Suppressor macrophage treated with lipopolysaccharide for 4 hours (primary cell): Measurements from ENCODE around the gene BRD4.

Experiments
- DNase-seq: peaks from one replicate; pipeline ENCODE4 v3.0.0-alpha.2; 2020

The BRD4 gene

GRCh38 chr19:15288146-15288963, 44.0 kb downstream of the BRD4 start:
- DNase-seq, result peak; percentile 14

GRCh38 chr19:15287496-15287895, 44.8 kb downstream of the BRD4 start:
- DNase-seq, result no peak

DNA sequence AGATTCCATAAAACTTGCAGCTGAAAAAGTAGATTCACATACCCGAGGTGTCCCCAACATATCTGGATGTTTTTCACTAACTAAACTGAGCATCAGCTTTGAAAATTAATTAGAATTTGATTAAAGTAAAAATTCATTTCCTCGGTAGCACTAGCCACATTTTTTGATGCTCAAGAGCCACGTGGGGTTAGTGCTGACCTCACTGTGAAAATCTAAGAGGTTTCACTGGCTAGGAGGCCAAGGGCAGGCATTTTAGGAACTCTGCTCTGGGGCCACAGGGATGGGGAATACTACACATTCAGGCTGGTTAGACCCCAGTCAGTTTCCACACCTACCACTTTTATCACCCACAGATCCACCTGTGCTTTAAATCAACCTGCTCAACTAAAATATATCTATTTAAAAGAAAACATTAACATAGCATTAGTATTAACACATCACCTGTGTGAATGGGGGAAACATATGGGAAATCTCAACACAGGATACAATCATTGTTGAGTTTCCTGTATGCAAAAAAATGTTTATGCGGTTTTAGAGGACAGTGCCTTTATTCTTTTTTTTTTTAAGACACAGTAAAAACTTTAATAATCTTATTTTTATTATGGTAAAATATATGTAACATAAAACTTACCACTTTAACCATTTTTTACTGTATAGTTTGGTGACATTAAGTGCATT, 45.5 kb downstream of the BRD4 start:
- DNase-seq, result no peak

DNA sequence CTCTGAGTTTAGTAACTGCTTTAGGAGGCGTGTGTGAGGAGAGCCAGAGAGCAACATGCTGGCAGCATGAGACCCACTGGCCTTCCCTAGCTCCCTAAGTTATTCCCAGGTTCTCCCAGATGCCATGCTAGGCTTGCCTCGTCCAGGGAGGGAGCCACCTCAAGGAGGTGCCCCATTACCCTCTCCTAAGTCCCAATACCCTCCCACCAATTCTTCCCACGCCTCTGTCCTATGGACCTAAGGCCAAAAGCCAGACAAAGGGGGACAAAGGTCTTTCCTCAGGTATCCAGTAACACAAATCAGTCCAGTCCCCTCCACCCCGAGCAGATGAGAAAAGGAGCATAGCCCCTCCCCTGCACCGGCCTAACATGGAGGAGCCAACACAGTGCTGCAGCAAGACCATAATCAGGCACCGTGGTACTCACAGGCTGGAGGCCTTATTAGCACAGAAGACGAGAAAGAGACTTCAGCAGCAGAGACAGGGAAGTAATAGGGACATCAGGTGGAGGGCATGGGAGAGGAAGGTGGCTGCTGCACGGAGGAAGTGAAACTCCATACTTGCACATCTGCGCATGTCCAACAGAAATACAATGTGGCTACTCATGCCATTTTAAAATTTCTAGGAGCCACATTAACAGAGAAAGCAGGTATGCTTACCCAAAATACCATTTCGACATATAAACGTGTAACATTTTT, 46.3 kb downstream of the BRD4 start:
- peak; percentile 33 for DNase-seq

- no peak for DNase-seq
Measured at GRCh38 chr19:15284896-15285295, 47.4 kb downstream of the BRD4 start.

GRCh38 chr19:15284091-15284490, 48.2 kb downstream of the BRD4 start:
- no peak for DNase-seq

DNA sequence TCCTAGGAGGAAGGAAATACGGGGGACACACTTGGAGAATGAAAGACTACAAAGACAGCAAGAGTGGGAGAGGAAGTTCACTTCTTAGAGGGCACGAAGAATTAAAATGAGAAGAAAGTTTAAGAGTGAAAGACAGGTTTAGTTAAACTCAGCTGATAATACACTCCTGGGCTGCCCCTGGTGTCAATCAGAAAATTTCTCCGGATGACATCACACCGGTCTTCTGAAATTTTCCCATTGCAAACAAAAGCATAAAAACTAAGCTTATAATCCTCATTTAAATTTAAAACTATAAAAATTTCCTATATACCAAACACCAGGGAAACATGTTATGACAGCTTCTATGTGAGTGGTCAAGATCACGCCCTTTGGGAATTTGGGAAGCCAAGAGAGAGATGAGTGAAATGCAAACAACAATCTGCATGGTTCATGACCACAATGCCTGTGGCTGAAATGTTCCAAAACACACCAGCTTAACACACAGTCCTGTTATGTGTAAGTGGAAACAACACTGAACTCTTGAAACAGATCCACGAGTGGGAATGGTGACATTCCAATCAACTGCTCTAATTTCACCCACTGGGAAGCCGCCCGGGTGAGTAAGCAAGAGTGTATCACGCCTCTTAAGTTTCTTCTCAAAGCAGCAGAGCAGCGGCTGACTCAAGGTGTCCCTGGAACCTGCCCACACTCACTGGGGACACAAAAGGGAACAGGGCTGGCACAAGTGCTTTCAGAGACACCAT, 49.0 kb downstream of the BRD4 start:
- DNase-seq, result peak; percentile 41

- DNase-seq, result no peak
Measured at GRCh38 chr19:15282311-15282705, 50.0 kb downstream of the BRD4 start.

GRCh38 chr19:15280915-15281683, 51.2 kb downstream of the BRD4 start:
- DNase-seq, result peak; percentile 77

DNA sequence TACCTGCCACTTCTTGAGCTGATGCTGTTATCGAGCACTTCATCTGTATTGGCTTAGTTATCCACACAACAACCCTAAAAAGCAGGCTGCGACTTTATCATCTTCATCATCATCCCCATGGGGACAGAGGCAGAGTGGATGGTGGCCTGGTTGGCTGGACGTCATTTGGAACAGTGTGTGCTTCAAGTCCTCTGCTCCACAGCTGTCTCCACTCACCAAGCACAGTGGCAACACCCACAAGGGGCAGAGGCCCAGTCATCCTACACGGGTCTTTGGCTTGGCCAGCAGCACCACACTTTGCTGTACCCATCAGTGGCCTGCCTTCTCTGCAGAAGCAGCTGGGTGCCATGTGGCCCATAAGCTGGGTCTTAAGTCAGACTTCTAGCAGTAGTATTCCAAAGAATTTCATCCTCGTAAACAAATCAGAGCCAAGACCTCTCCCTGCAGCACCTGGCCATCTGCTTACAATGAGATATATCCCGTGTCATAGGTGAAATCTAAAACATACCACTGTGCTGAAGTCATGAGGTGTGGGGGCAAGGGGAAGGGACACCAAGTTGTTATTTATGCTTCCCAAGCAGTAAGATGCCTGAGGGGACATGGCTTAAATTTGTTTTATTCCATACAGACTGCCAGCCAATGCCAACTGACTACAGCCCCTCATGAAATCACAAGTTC, 52.2 kb downstream of the BRD4 start:
- DNase-seq, result no peak

DNA sequence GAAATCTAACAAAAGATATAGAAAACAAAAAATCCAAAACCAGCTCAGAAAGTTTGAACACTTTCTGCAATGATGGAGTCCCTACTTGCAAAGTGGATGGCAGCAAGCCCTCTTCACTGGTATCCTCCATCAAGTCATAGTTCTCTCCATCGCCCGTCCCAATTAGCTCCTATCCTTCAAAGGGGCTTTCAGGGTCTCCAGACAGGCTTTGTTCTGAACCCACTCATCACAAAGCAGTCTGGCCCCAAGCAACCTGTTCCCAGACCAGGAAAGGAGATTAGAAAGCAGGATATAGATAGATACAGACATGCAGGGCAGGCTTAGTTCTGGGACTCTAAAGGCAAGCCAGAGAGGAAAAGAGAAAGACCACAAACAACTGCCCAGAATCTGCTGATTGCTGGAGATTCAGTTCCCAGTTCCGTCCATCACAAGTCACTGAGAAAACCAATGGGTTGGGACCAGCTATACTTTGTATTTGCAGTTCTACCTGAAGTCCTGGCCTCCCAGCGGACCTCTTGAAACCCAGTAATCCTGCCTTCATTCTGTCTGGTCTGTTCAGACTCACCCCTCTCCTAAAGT, 52.9 kb downstream of the BRD4 start:
- peak; percentile 41 for DNase-seq

- no peak for DNase-seq
Measured at GRCh38 chr19:15276620-15277215, 55.6 kb downstream of the BRD4 start.

- no peak for DNase-seq
Measured at GRCh38 chr19:15274477-15274876, 57.9 kb downstream of the BRD4 start.

GRCh38 chr19:15269806-15270205, 62.5 kb downstream of the BRD4 start:
- DNase-seq, result no peak

DNA sequence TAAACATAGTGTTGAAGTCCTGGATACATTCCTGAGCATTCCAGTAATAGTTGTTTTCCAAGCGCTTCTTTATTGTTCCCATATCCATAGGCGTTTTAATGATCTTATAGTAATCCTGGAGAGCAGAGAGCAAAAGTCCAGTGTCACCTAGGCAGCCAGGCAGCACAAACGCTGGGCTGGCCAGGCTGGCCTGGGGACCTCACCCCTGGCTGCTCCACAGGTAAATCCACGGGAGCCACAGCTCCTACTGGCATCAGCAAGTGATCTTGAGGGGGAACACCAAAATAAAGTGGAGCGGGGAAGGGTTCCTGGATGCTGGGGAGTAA, 63.4 kb downstream of the BRD4 start:
- no peak for DNase-seq

DNA sequence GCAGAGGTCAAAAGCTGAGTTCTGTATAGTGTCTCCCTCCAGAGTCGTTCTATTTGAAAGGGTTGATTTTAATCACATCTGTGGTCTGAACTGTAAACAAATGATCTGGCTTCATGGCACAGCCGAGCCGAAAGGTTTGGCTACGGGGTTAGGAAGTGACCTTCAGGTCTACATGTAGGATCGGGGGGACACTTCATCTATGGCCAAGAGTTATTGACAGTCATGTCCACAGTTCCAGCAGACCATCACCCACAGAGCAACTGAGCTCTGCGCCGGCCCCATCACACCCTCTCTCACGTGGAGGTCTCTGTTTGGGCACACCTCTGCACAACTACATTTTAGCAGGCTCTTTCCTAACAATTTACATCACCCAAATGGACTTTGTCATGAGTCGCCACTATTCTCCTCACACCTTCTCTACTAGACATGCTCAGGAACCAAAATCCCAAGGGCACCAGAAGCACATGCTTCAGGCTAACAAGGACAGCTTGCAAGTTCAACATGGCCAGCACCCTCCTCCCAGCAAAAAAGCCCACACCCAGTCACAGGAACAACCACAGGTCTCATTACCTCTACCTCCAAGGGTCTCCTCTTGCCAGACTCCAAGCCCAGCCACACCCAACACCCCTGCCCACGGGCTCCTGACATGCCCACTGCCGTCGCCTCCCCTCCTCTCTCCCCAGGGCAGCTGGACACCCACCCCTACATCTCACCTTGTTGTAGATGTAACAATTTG, 64.0 kb downstream of the BRD4 start:
- DNase-seq, result no peak

GRCh38 chr19:15266683-15267082, 65.7 kb downstream of the BRD4 start:
- DNase-seq, result no peak

DNA sequence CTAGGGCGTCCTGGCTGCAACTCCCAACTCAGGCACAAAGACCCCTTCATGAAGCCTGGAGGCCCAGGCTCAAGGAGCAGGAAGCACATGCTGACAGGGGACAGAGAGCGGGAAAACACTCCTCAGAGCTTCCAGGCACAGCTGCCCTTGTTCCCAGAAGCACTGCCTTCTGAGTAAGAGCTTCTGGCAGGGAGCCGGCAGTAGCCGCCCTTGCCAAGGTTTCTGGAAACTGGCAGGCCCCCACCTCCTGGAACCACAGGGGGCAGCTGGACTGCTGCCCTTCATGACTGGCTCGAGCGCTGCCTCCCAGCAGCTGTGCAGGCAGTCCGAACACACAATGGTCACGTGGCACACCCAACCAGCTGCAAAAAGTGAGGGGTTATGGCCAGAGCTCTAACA, 66.5 kb downstream of the BRD4 start:
- no peak for DNase-seq

DNA sequence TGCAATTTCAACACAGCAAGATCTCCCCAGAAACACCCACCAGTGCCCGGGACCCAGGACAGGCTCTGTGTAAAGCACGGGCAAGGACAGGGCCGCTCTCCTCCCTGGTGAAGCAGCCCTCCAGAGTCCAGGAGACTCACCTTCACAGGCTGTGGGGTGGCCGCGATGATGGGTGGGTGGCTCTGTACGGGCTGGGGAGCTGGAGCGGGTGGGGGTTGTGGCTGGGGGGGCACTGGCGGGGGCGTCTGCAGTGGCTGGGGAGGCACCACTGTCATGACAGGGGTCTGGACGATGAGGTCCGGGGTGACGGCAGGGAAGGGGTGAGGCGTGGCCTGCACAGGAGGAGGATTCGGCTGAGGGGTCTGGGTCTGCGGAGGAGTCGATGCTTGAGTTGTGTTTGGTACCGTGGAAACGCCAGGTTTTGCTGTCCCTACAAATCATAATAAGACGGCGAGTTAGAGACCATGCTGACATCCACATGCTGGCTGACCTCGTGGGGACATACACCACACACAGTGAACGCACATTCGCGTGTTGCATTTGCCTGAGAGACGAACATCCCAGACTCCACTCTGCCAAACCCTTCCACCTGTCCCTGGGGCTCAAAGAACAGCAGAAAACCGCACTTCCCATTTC, 67.0 kb downstream of the BRD4 start:
- DNase-seq, result no peak

DNA sequence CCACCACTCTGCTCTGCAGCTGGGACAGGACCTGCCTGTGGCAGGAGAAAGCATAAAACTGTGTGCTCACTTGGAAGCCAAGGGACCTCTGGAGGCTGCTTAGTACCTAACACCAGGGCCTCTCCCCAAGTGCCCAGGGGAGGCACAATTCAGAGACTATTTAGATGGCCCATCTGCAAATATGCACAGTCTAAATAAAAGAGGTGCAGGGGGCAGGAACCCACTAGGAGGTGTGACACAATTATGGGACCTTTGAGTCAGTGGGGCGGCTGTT, 67.5 kb downstream of the BRD4 start:
- no peak for DNase-seq
